ENCODE data around the gene PDCD6IP.

Gene PDCD6IP

GRCh38 chr3:33858131-33858530, 59.7 kb downstream of the PDCD6IP start:
- H3K4me3 Mint-ChIP-seq, result no peak overlapping the region
- H3K27me3 Mint-ChIP-seq, result no peaks in the 10 kb centered on the region
- no peak overlapping the region for H3K27ac Mint-ChIP-seq
- peaks cover 25% of the 10 kb centered on the region for H3K4me1 Mint-ChIP-seq
- H3K36me3 Mint-ChIP-seq, result peaks cover 28% of the 10 kb centered on the region
- H3K9me3 Mint-ChIP-seq, result no peaks in the 10 kb centered on the region

- Mint-ChIP-seq H3K27me3 (no peaks in the 10 kb centered on the region), H3K36me3 (peaks cover 25% of the 10 kb centered on the region), H3K9me3 (no peaks in the 10 kb centered on the region), H3K27ac (no peak overlapping the region), H3K4me3 (no peak overlapping the region), H3K4me1 (peaks cover 10% of the 10 kb centered on the region)
Measured at GRCh38 chr3:33860373-33861050, 62.1 kb downstream of the PDCD6IP start.

- Mint-ChIP-seq H3K27ac (no peak overlapping the region), H3K27me3 (no peaks in the 10 kb centered on the region), H3K4me1 (peaks cover 8% of the 10 kb centered on the region), H3K9me3 (no peaks in the 10 kb centered on the region), H3K36me3 (peaks cover 7% of the 10 kb centered on the region), H3K4me3 (no peak overlapping the region)
Measured at GRCh38 chr3:33865133-33865532, 66.7 kb downstream of the PDCD6IP start.

- Mint-ChIP-seq H3K27ac (peak overlapping the region; percentile 31), H3K4me3 (no peak overlapping the region), H3K36me3 (peaks cover 7% of the 10 kb centered on the region), H3K27me3 (no peaks in the 10 kb centered on the region), H3K9me3 (no peaks in the 10 kb centered on the region), H3K4me1 (peaks cover 8% of the 10 kb centered on the region)
Measured at GRCh38 chr3:33868309-33868708, 69.9 kb downstream of the PDCD6IP start.

- no peaks in the 10 kb centered on the region for H3K27me3 Mint-ChIP-seq
- peaks cover 3% of the 10 kb centered on the region for H3K36me3 Mint-ChIP-seq
- H3K4me3 Mint-ChIP-seq, result no peak overlapping the region
- H3K4me1 Mint-ChIP-seq, result peaks cover 8% of the 10 kb centered on the region
- H3K9me3 Mint-ChIP-seq, result no peaks in the 10 kb centered on the region
- H3K27ac Mint-ChIP-seq, result peak overlapping the region; percentile 62
Measured at GRCh38 chr3:33869977-33870376, 71.5 kb downstream of the PDCD6IP start.

- no peaks in the 10 kb centered on the region for H3K4me1 Mint-ChIP-seq
- H3K27ac Mint-ChIP-seq, result peak overlapping the region; percentile 65
- no peaks in the 10 kb centered on the region for H3K9me3 Mint-ChIP-seq
- no peaks in the 10 kb centered on the region for H3K27me3 Mint-ChIP-seq
- peaks cover 3% of the 10 kb centered on the region for H3K36me3 Mint-ChIP-seq
- no peak overlapping the region for H3K4me3 Mint-ChIP-seq
Measured at GRCh38 chr3:33874815-33875214, 76.4 kb downstream of the PDCD6IP start.

GRCh38 chr3:33875680-33876079, 77.2 kb downstream of the PDCD6IP start:
- Mint-ChIP-seq H3K9me3 (no peaks in the 10 kb centered on the region), H3K27ac (no peak overlapping the region), H3K4me3 (no peak overlapping the region), H3K27me3 (no peaks in the 10 kb centered on the region), H3K36me3 (no peaks in the 10 kb centered on the region), H3K4me1 (no peaks in the 10 kb centered on the region)

- H3K27ac Mint-ChIP-seq, result no peak overlapping the region
- no peak overlapping the region for H3K4me3 Mint-ChIP-seq
- H3K4me1 Mint-ChIP-seq, result no peaks in the 10 kb centered on the region
- H3K9me3 Mint-ChIP-seq, result no peaks in the 10 kb centered on the region
- H3K27me3 Mint-ChIP-seq, result no peaks in the 10 kb centered on the region
- no peaks in the 10 kb centered on the region for H3K36me3 Mint-ChIP-seq
Measured at GRCh38 chr3:33877187-33877586, 78.8 kb downstream of the PDCD6IP start.

GRCh38 chr3:33879540-33879939, 81.1 kb downstream of the PDCD6IP start:
- Mint-ChIP-seq H3K4me1 (peaks cover 4% of the 10 kb centered on the region), H3K27me3 (no peaks in the 10 kb centered on the region), H3K9me3 (no peaks in the 10 kb centered on the region), H3K36me3 (no peaks in the 10 kb centered on the region), H3K27ac (no peak overlapping the region), H3K4me3 (no peak overlapping the region)

GRCh38 chr3:33881156-33882064, 83.0 kb downstream of the PDCD6IP start:
- H3K27me3 Mint-ChIP-seq, result no peaks in the 10 kb centered on the region
- H3K4me3 Mint-ChIP-seq, result no peak overlapping the region
- H3K36me3 Mint-ChIP-seq, result no peaks in the 10 kb centered on the region
- no peak overlapping the region for H3K27ac Mint-ChIP-seq
- H3K9me3 Mint-ChIP-seq, result no peaks in the 10 kb centered on the region
- peaks cover 4% of the 10 kb centered on the region for H3K4me1 Mint-ChIP-seq

- no peak overlapping the region for H3K27ac Mint-ChIP-seq
- no peaks in the 10 kb centered on the region for H3K9me3 Mint-ChIP-seq
- H3K4me3 Mint-ChIP-seq, result no peak overlapping the region
Measured at GRCh38 chr3:33882296-33882695, 83.9 kb downstream of the PDCD6IP start.

GRCh38 chr3:33883538-33883950, 85.1 kb downstream of the PDCD6IP start:
- no peak overlapping the region for H3K27ac Mint-ChIP-seq

More at GRCh38 chr3:33882296-33882695, 83.9 kb downstream of the PDCD6IP start:
- H3K4me1 Mint-ChIP-seq, result peaks cover 4% of the 10 kb centered on the region
- H3K27me3 Mint-ChIP-seq, result no peaks in the 10 kb centered on the region
- H3K36me3 Mint-ChIP-seq, result no peaks in the 10 kb centered on the region

GRCh38 chr3:33883951-33884561, 85.6 kb downstream of the PDCD6IP start:
- peaks cover 4% of the 10 kb centered on the region for H3K4me1 Mint-ChIP-seq
- no peaks in the 10 kb centered on the region for H3K36me3 Mint-ChIP-seq
- no peaks in the 10 kb centered on the region for H3K9me3 Mint-ChIP-seq
- no peak overlapping the region for H3K27ac Mint-ChIP-seq
- H3K27me3 Mint-ChIP-seq, result no peaks in the 10 kb centered on the region
- peak overlapping the region; percentile 66 for H3K4me3 Mint-ChIP-seq

More at GRCh38 chr3:33883538-33883950, 85.1 kb downstream of the PDCD6IP start:
- no peaks in the 10 kb centered on the region for H3K27me3 Mint-ChIP-seq
- H3K4me1 Mint-ChIP-seq, result peaks cover 4% of the 10 kb centered on the region
- peak overlapping the region; percentile 66 for H3K4me3 Mint-ChIP-seq
- H3K9me3 Mint-ChIP-seq, result no peaks in the 10 kb centered on the region
- H3K36me3 Mint-ChIP-seq, result no peaks in the 10 kb centered on the region

- no peak overlapping the region for H3K4me3 Mint-ChIP-seq
- H3K27ac Mint-ChIP-seq, result no peak overlapping the region
- H3K36me3 Mint-ChIP-seq, result no peaks in the 10 kb centered on the region
- no peaks in the 10 kb centered on the region for H3K9me3 Mint-ChIP-seq
- peaks cover 4% of the 10 kb centered on the region for H3K4me1 Mint-ChIP-seq
- H3K27me3 Mint-ChIP-seq, result no peaks in the 10 kb centered on the region
Measured at GRCh38 chr3:33884701-33885100, 86.3 kb downstream of the PDCD6IP start.

- H3K4me3 Mint-ChIP-seq, result no peak overlapping the region
- no peaks in the 10 kb centered on the region for H3K27me3 Mint-ChIP-seq
- H3K4me1 Mint-ChIP-seq, result peaks cover 4% of the 10 kb centered on the region
- no peaks in the 10 kb centered on the region for H3K36me3 Mint-ChIP-seq
- no peak overlapping the region for H3K27ac Mint-ChIP-seq
- no peaks in the 10 kb centered on the region for H3K9me3 Mint-ChIP-seq
Measured at GRCh38 chr3:33885496-33885895, 87.1 kb downstream of the PDCD6IP start.

GRCh38 chr3:33886015-33886414, 87.6 kb downstream of the PDCD6IP start:
- Mint-ChIP-seq H3K4me3 (no peak overlapping the region), H3K27me3 (no peaks in the 10 kb centered on the region), H3K36me3 (no peaks in the 10 kb centered on the region), H3K4me1 (peaks cover 4% of the 10 kb centered on the region), H3K9me3 (no peaks in the 10 kb centered on the region), H3K27ac (no peak overlapping the region)

All from activated naive CD4-positive, alpha-beta T cell treated with anti-CD3 and anti-CD28 coated beads, Interleukin-2, amount 50 U/mL, for 24 hours (primary cell).